HFF-Myc (cell line): Measurements from ENCODE around the gene CST7.

Experiments used
- DNase-seq: peaks from one replicate; pipeline ENCODE4 v3.0.0-alpha.2; 2011; ENCODE audit warnings: low read depth; ENCODE audit errors: extremely low read depth
- H3K4me3 ChIP-seq: replicated peaks from 2 replicates; pipeline ENCODE4 v1.5.1; 2011; ENCODE audit warnings: low read depth, mild to moderate bottlenecking, control low read depth, low read length
- TF ChIP-seq, protein P1 (sequence below): IDR thresholded peaks from 2 replicates; pipeline ENCODE4 v1.5.1; 2012; ENCODE audit warnings: mild to moderate bottlenecking, low read depth, low read length, control low read depth; ENCODE audit errors: missing control alignments

The CST7 gene

DNA sequence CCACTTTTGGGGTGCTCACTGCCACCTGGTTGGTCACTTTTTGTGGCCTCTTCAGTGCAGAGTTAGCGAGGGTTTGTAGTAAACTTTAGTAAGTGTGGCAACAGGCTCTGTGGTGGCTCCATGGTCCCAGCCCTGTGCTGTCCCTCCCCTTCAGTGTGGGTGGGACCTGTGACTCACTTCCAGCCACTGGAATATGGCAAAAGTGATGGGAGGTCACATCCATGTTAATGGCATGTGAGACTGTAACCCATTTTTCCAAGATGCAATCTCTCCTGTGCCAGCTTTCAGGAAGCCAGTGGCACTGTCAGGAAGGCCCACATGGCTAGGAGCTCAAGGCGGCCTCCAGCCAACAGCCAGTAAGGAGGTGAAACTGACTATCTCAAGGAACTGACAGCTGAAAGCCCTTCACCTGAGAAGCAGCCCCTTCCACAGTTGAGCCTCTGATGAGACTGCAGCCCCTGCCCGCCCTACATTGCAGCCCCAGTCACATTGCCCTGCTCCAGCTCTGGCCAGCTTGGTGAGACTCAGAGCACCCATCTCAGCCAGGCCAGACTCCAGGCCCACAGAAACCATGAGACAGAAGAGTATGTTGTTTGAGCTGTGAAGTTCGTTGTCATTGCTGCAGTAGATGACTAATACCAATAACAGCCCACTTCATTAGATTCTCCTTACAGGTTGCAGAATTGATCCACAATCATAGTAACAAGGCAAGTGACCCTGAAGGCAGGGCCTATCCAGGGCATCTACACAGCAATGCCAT is 13.1 kb upstream of the CST7 start:
- no peak overlapping the region for H3K4me3 ChIP-seq
- TF ChIP-seq, protein P1, sequence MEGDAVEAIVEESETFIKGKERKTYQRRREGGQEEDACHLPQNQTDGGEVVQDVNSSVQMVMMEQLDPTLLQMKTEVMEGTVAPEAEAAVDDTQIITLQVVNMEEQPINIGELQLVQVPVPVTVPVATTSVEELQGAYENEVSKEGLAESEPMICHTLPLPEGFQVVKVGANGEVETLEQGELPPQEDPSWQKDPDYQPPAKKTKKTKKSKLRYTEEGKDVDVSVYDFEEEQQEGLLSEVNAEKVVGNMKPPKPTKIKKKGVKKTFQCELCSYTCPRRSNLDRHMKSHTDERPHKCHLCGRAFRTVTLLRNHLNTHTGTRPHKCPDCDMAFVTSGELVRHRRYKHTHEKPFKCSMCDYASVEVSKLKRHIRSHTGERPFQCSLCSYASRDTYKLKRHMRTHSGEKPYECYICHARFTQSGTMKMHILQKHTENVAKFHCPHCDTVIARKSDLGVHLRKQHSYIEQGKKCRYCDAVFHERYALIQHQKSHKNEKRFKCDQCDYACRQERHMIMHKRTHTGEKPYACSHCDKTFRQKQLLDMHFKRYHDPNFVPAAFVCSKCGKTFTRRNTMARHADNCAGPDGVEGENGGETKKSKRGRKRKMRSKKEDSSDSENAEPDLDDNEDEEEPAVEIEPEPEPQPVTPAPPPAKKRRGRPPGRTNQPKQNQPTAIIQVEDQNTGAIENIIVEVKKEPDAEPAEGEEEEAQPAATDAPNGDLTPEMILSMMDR: no peak
- no peak for DNase-seq

DNA sequence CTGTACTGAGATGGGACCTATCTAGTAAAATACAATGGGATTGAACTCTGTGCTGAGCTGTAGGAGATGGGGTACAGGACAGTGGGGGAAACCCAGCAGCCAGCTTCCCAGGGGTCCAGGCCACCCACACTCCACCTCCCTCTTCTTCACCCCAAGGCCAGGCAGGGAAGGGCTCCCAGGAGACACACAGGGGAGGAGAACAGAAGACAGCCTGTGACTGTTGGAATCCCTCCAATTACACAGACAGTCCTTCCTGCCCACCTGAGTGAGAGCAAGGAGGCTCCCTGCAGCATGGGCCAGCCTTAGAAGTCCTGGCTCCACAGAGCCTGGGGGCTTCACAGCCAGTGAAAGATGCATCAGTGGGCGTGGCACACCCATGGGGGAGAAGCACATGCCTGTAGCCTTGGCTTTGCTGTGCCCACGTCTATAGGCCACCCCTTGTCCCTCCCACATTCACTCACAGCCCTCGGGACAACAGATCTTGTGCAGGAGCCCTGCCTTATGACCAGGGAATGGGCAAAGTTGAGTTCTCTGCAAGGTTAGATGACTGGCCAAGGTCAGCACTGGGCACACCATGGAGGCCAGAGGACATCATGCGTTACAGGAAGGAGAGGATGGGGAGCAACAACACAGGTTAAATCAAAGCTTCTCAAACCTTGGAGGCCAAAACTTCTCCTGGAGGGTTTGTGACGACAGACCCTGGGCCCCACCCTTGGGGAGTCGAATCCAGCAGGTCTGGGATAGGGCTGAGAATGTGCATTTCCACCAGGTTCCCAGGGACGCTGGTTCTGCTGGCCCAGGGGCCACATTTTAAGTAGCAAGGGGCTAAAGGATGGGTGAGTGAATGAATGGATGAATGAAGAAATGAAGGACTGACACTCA is 12.3 kb upstream of the CST7 start:
- TF ChIP-seq, protein P1: no peak
- no peak for DNase-seq
- H3K4me3 ChIP-seq: no peak overlapping the region

DNA sequence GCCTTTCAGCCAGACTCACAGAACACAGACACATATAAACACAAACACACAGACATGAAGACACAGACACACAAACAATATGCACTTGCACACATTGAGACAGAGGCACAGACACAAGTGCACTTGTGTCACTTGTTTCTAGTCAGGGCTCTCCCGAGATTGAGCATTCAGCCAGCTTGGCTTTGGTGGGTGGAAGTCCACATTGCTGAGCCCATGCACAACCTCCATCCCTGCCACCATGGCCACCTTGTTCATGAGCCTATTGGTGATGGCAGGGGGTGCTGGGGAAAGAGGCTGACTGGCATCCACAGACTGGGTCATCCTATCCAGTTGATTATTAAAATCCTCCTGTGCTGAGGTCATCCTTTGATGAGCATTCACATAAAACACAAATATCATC is 11.5 kb upstream of the CST7 start:
- H3K4me3 ChIP-seq: no peak overlapping the region
- TF ChIP-seq, protein P1: no peak
- no peak for DNase-seq

DNA sequence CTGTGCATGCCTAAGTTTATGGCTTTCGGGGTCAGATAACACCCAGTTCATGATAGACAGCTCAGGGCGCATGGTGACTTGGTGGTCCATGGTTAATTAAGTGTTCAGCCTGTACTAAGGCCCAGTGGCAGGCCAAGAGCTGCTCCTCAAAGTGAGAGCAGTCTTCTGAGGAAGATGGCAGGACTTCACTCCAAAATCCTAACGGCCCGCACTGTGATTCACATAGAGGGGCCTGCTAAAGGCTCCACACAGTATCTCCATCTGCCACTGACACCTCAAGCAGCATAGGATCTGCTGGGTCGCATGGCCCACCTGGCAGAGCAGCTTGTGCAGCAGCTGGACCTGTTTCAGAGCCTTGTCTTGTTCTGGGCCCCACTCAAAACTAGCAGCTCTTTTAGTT is 10.6 kb upstream of the CST7 start:
- no peak for DNase-seq
- TF ChIP-seq, protein P1: no peak

DNA sequence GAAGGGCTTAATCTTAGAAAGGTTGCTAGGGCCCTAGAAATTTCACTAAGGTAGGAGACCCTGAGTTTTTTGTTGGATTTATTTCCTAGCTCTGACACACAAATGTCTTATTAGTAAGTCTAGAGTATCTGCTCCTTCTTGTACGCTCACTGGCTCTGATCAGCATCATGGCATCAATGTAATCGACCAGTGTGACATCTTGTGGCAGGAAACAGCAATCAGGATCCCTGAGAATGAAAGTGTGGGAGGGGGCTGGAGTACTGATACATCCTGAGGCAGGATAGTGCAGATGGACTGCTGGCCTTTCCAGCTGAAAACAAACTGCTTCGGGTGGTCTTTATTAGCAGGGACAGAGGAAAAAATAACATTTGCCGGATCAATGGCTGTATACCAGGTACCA is 10.0 kb upstream of the CST7 start:
- H3K4me3 ChIP-seq: no peak overlapping the region
- TF ChIP-seq, protein P1: no peak
- DNase-seq: no peak

More for the DNA sequence above, 10.6 kb upstream of the CST7 start:
- H3K4me3 ChIP-seq: no peak overlapping the region

DNA sequence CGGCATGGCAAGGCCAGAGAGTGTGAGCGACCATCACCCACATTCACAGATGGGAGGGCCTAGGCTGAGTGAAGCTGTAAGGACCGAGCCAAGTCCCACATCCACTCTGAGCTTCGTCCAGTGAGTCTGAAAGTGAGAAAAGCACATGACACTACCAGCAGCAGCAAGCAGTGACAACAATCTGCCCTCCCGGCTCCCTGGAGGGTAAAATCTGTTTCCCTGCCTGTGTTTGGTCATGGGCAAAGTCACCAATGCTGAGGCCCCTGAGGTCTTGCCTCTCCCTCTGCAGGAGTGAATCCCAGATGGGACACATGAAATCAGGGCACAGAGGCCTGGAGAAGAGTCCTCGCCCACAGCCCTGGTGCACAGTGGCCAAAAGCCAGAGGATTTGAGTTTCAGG is 6.4 kb upstream of the CST7 start:
- no peak overlapping the region for H3K4me3 ChIP-seq
- DNase-seq: no peak
- TF ChIP-seq, protein P1: no peak
